H1 (cell line): ENCODE data around the gene C19orf25.

Source experiments
- CTCF ChIP-seq, 3 experiments: IDR thresholded peaks; 1 replicate in 2 of 3; 2 replicates in 1 of 3; pipeline versions ENCODE4 v1.5.1 to v1.6.1; 2011; ENCODE audit warnings: low read length in 3 of 3, mild to moderate bottlenecking in 3 of 3, inconsistent platforms in 2 of 3, low read depth in 1 of 3, moderate library complexity in 1 of 3; ENCODE audit not compliant: insufficient read depth in 1 of 3; ENCODE audit errors: control extremely low read depth in 1 of 3
- EP300 ChIP-seq, 2 experiments: IDR thresholded peaks; 1 replicate in 1 of 2; 2 replicates in 1 of 2; pipeline ENCODE4 v1.6.1; 2011 to 2012; ENCODE audit warnings: low read depth in 2 of 2, low read length in 2 of 2, mild to moderate bottlenecking in 2 of 2, borderline replicate concordance in 1 of 2, inconsistent platforms in 1 of 2, moderate library complexity in 1 of 2
- HDAC2 ChIP-seq, 2 experiments: fragments of 300-600 bp in 1 of 2; sonication (generic) in 1 of 2; IDR thresholded peaks; 2 replicates each; pipeline ENCODE4 v1.6.1; 2011 to 2012; ENCODE audit warnings: low read depth in 2 of 2, low read length in 2 of 2, mild to moderate bottlenecking in 2 of 2, moderate library complexity in 2 of 2, borderline replicate concordance in 1 of 2, inconsistent platforms in 1 of 2
- KDM1A ChIP-seq: fragments of 200-600, 300-600 bp; sonication (generic); IDR thresholded peaks from 2 replicates; pipeline ENCODE4 v1.7.1; 2016; ENCODE audit warnings: mild to moderate bottlenecking, low read length, borderline replicate concordance
- POLR2A ChIP-seq, 2 experiments: IDR thresholded peaks; 1 replicate in 1 of 2; 2 replicates in 1 of 2; pipeline ENCODE4 v1.6.1; 2011; ENCODE audit warnings: low read depth in 2 of 2, low read length in 2 of 2, mild to moderate bottlenecking in 2 of 2; ENCODE audit errors: control extremely low read depth in 1 of 2
- SIN3A ChIP-seq, 2 experiments: IDR thresholded peaks in 1 of 2; conservative IDR thresholded peaks in 1 of 2; 2 replicates each; pipeline ENCODE4 v1.6.1; 2011 to 2012; ENCODE audit warnings: low read length in 2 of 2, improper control_type of control experiment in 1 of 2, low read depth in 1 of 2, mild to moderate bottlenecking in 1 of 2
- SIX5 ChIP-seq: IDR thresholded peaks from 2 replicates; pipeline ENCODE4 v1.6.1; 2011; ENCODE audit warnings: mild to moderate bottlenecking, low read depth, low read length

GRCh38 chr19:1447504-1447903 is 31.5 kb downstream of the C19orf25 start:
- no peak for TF ChIP-seq SIN3A (conservative IDR thresholded peaks at IDR 0.05 in 1 of 2, IDR thresholded peaks at IDR 0.05 in 1 of 2; ENCODE audit: low read depth in 1 of 2, low read length in 2 of 2)
- TF ChIP-seq EP300 (IDR thresholded peaks at IDR 0.05; ENCODE audit: borderline replicate concordance in 1 of 2, low read depth in 2 of 2, low read length in 2 of 2): no peak
- TF ChIP-seq POLR2A (IDR thresholded peaks at IDR 0.05; ENCODE audit: control extremely low read depth in 1 of 2, low read depth in 2 of 2, low read length in 2 of 2): no peak
- TF ChIP-seq HDAC2 (IDR thresholded peaks at IDR 0.05; ENCODE audit: borderline replicate concordance in 1 of 2, low read depth in 2 of 2, low read length in 2 of 2): no peak
- no peak for TF ChIP-seq CTCF (IDR thresholded peaks at IDR 0.05; ENCODE audit: control extremely low read depth in 1 of 3, insufficient read depth in 1 of 3, low read depth in 1 of 3, low read length in 3 of 3)
- TF ChIP-seq KDM1A: no peak
- TF ChIP-seq SIX5: no peak
